Activated naive CD4-positive, alpha-beta T cell treated with anti-CD3 and anti-CD28 coated beads for 36 hours (primary cell): ENCODE results near the gene SCFD2. TPM values are rescaled to one million over a fixed set of nuclear protein-coding genes. Genes with fewer than 3 reads are reported as not detected.
"Not testable (repeated sequence)": the region's sequence is repeated elsewhere in the genome, so short reads cannot be mapped to it uniquely, and the experiment has no call there.

ENCODE experiments used
- CTCF ChIA-PET: fragments of 350-600 bp; sonication (Branson Sonifier 250); formaldehyde crosslinking; loops from one replicate; lab custom pipeline; 2021; ENCODE audit warnings: antibody characterized with exemption; lab: Charles Lee
- DNase-seq: peaks from one replicate; pipeline ENCODE4 v3.0.0-alpha.2; 2020
- H3K27ac Mint-ChIP-seq: one replicate; pipeline ENCODE4 v1.8.0; 2021; ENCODE audit warnings: mild to moderate bottlenecking, mixed read lengths
- H3K27me3 Mint-ChIP-seq: one replicate; pipeline ENCODE4 v1.8.0; 2021; ENCODE audit warnings: low read depth, mixed read lengths
- H3K36me3 Mint-ChIP-seq: one replicate; pipeline ENCODE4 v1.8.0; 2021; ENCODE audit warnings: low read depth, mixed read lengths
- H3K4me1 Mint-ChIP-seq: one replicate; pipeline ENCODE4 v1.8.0; 2021; ENCODE audit warnings: low read depth, mixed read lengths
- H3K4me3 Mint-ChIP-seq: one replicate; pipeline ENCODE4 v1.8.0; 2021; ENCODE audit warnings: mild to moderate bottlenecking, moderate library complexity, mixed read lengths
- H3K9me3 Mint-ChIP-seq: one replicate; pipeline ENCODE4 v1.8.0; 2021; ENCODE audit warnings: mixed read lengths
- intact Hi-C: fragments of 100-400 bp; cut with micrococcal nuclease; formaldehyde crosslinking; loops from one replicate; pipeline ENCODE4 v1.15.1; 2023
- total RNA-seq, 2 experiments: library from RNA; stranded (reverse); gene quantifications; one replicate each; pipeline ENCODE4 v1.2.3, GENCODE V29; 2021

The SCFD2 gene
- total RNA-seq, 2 experiments from 2014 or later: 14.3 to 15.1 TPM

GRCh38 chr4:53233114-53233795 is 132.6 kb downstream of the SCFD2 start:
- H3K9me3 Mint-ChIP-seq: no peaks in the 10 kb centered on the region
- H3K27ac Mint-ChIP-seq: no peak overlapping the region
- peaks cover 21% of the 10 kb centered on the region for H3K36me3 Mint-ChIP-seq
- CTCF ChIA-PET: interaction anchor here (0.9 kb wide), 1 partner anchor 10 kb away, joined by 3 read pairs; no protein-coding TSS in a partner anchor
- no peak for DNase-seq
- no peaks in the 10 kb centered on the region for H3K27me3 Mint-ChIP-seq
- H3K4me1 Mint-ChIP-seq: peaks cover 2% of the 10 kb centered on the region
- intact Hi-C loops: no loop called here
- no peak overlapping the region for H3K4me3 Mint-ChIP-seq

DNA sequence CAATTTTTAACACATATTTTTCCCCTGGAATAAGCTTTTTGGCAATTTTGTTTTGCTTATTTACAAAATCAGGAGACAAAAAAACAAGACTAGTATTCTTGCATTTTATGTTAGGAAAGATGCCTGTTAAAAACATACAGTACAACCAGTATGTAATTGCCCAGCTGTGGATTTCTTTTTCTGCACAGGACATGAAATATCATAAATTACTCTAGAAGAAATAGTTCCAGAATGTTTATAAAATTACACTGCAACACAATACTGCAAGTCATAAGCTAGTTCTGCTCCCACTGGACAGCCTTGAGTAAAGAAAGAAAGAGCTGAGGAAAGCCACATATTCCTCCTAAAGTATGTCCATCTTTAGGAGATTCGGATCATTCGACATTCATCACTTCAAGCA is 133.5 kb downstream of the SCFD2 start:
- Mint-ChIP-seq H3K27me3 (no peaks in the 10 kb centered on the region), H3K4me1 (peaks cover 2% of the 10 kb centered on the region), H3K9me3 (no peaks in the 10 kb centered on the region), H3K4me3 (no peak overlapping the region), H3K27ac (no peak overlapping the region), H3K36me3 (peaks cover 21% of the 10 kb centered on the region)
- intact Hi-C loops: no loop called here
- CTCF ChIA-PET: no interaction called here
- DNase-seq: no peak

DNA sequence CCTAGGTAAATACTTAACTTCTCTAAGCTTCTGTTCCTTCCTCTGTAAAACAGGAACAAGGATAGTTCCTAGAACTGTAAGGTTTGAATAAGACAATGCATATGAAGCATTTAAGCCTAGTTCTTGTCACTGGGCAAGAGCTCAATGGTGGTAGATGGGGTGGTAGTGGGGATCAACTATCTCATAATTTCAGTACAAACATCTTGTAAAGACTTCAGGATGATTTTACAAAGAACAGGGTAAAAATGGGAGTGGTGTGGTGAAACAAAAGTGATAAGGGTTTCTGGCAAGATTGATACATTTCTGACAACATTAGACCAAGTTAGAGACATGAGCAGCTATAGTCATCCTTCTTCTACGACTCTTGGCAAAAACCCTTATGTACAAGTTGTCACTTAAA is 137.8 kb downstream of the SCFD2 start:
- no peaks in the 10 kb centered on the region for H3K27me3 Mint-ChIP-seq
- CTCF ChIA-PET: no interaction called here
- no peak for DNase-seq
- intact Hi-C loops: no loop called here
- no peaks in the 10 kb centered on the region for H3K9me3 Mint-ChIP-seq
- H3K4me3 Mint-ChIP-seq: no peak overlapping the region
- H3K4me1 Mint-ChIP-seq: no peaks in the 10 kb centered on the region
- peaks cover 7% of the 10 kb centered on the region for H3K36me3 Mint-ChIP-seq
- H3K27ac Mint-ChIP-seq: no peak overlapping the region

GRCh38 chr4:53227451-53227850 is 138.4 kb downstream of the SCFD2 start:
- H3K4me1 Mint-ChIP-seq: no peaks in the 10 kb centered on the region
- H3K4me3 Mint-ChIP-seq: no peak overlapping the region
- no peak overlapping the region for H3K27ac Mint-ChIP-seq
- DNase-seq: no peak
- CTCF ChIA-PET: no interaction called here
- H3K9me3 Mint-ChIP-seq: no peaks in the 10 kb centered on the region
- peaks cover 3% of the 10 kb centered on the region for H3K36me3 Mint-ChIP-seq
- intact Hi-C loops: no loop called here
- no peaks in the 10 kb centered on the region for H3K27me3 Mint-ChIP-seq

- CTCF ChIA-PET: no interaction called here
- DNase-seq: no peak
- no peaks in the 10 kb centered on the region for H3K27me3 Mint-ChIP-seq
- intact Hi-C loops: no loop called here
- H3K36me3 Mint-ChIP-seq: peaks cover 12% of the 10 kb centered on the region
- no peak overlapping the region for H3K4me3 Mint-ChIP-seq
- peaks cover 5% of the 10 kb centered on the region for H3K4me1 Mint-ChIP-seq
- no peak overlapping the region for H3K27ac Mint-ChIP-seq
- H3K9me3 Mint-ChIP-seq: peaks cover 12% of the 10 kb centered on the region
Observed at GRCh38 chr4:53221832-53222480, 143.9 kb downstream of the SCFD2 start.

GRCh38 chr4:53219148-53219547 is 146.7 kb downstream of the SCFD2 start:
- H3K27ac Mint-ChIP-seq, DNase-seq, intact Hi-C loops, H3K4me1 Mint-ChIP-seq, H3K4me3 Mint-ChIP-seq, CTCF ChIA-PET, H3K27me3 Mint-ChIP-seq: not testable (repeated sequence)
- H3K9me3 Mint-ChIP-seq: peaks cover 12% of the 10 kb centered on the region
- H3K36me3 Mint-ChIP-seq: peaks cover 20% of the 10 kb centered on the region

- Mint-ChIP-seq H3K4me1 (no peaks in the 10 kb centered on the region), H3K4me3 (no peak overlapping the region), H3K27ac (no peak overlapping the region), H3K9me3 (peaks cover 1% of the 10 kb centered on the region), H3K36me3 (peaks cover 18% of the 10 kb centered on the region), H3K27me3 (no peaks in the 10 kb centered on the region)
- DNase-seq: no peak
- intact Hi-C loops: no loop called here
- CTCF ChIA-PET: no interaction called here
Observed at GRCh38 chr4:53208753-53209152, 157.1 kb downstream of the SCFD2 start.

- CTCF ChIA-PET: interaction anchor here (0.7 to 1.0 kb wide), 2 partner anchors 382 to 1028 kb away, joined by 4 read pairs; no protein-coding TSS in a partner anchor
- H3K36me3 Mint-ChIP-seq: peaks cover 13% of the 10 kb centered on the region
Observed at GRCh38 chr4:53205970-53206369, 159.9 kb downstream of the SCFD2 start.

GRCh38 chr4:53199356-53199755 is 166.5 kb downstream of the SCFD2 start:
- Mint-ChIP-seq H3K4me3 (no peak overlapping the region), H3K27ac (no peak overlapping the region), H3K9me3 (no peaks in the 10 kb centered on the region), H3K36me3 (peaks cover 3% of the 10 kb centered on the region), H3K27me3 (no peaks in the 10 kb centered on the region), H3K4me1 (no peaks in the 10 kb centered on the region)
- no peak for DNase-seq
- CTCF ChIA-PET: interaction anchor here (1.3 to 2.2 kb wide), 2 partner anchors 184 to 1035 kb away, joined by 3 to 8 read pairs; no protein-coding TSS in a partner anchor
- intact Hi-C loops: loop anchor here (5.0 to 10.0 kb wide), 3 partner anchors 168 to 733 kb away; partner anchors contain the start of genes LNX1 and SCFD2

More at GRCh38 chr4:53205970-53206369, 159.9 kb downstream of the SCFD2 start:
- Mint-ChIP-seq H3K27me3 (no peaks in the 10 kb centered on the region), H3K27ac (no peak overlapping the region), H3K4me3 (no peak overlapping the region), H3K9me3 (peaks cover 1% of the 10 kb centered on the region), H3K4me1 (no peaks in the 10 kb centered on the region)
- intact Hi-C loops: no loop called here
- no peak for DNase-seq

- intact Hi-C loops: loop anchor here (1.0 to 10.0 kb wide), 7 partner anchors 170 to 1036 kb away; partner anchors contain the start of genes LNX1 and SCFD2
- H3K27ac Mint-ChIP-seq: no peak overlapping the region
- no peaks in the 10 kb centered on the region for H3K36me3 Mint-ChIP-seq
- no peak for DNase-seq
- no peak overlapping the region for H3K4me3 Mint-ChIP-seq
- no peaks in the 10 kb centered on the region for H3K27me3 Mint-ChIP-seq
- no peaks in the 10 kb centered on the region for H3K9me3 Mint-ChIP-seq
- no peaks in the 10 kb centered on the region for H3K4me1 Mint-ChIP-seq
- CTCF ChIA-PET: interaction anchor here (0.7 to 2.2 kb wide), 6 partner anchors 63 to 1036 kb away, joined by 3 to 8 read pairs (median 3); no protein-coding TSS in a partner anchor
Observed at GRCh38 chr4:53197772-53198142, 168.1 kb downstream of the SCFD2 start.

- no peaks in the 10 kb centered on the region for H3K4me1 Mint-ChIP-seq
- CTCF ChIA-PET: interaction anchor here (0.6 to 1.1 kb wide), 8 partner anchors 64 to 1036 kb away, joined by 3 to 5 read pairs (median 3); no protein-coding TSS in a partner anchor
- intact Hi-C loops: loop anchor here (1.0 to 10.0 kb wide), 7 partner anchors 170 to 1036 kb away; partner anchors contain the start of genes LNX1 and SCFD2
- no peaks in the 10 kb centered on the region for H3K36me3 Mint-ChIP-seq
- H3K9me3 Mint-ChIP-seq: no peaks in the 10 kb centered on the region
- H3K27ac Mint-ChIP-seq: no peak overlapping the region
- H3K27me3 Mint-ChIP-seq: no peaks in the 10 kb centered on the region
- DNase-seq: no peak
- H3K4me3 Mint-ChIP-seq: no peak overlapping the region
Observed at GRCh38 chr4:53196882-53197771, 168.7 kb downstream of the SCFD2 start.
